ENCODE results near the gene ALDOA. TPM values are rescaled to one million over a fixed set of nuclear protein-coding genes. Genes with fewer than 3 reads are reported as not detected.

ALDOA gene
- total RNA-seq, 2 donors from 2014 or later: 884 to 943 TPM

DNA sequence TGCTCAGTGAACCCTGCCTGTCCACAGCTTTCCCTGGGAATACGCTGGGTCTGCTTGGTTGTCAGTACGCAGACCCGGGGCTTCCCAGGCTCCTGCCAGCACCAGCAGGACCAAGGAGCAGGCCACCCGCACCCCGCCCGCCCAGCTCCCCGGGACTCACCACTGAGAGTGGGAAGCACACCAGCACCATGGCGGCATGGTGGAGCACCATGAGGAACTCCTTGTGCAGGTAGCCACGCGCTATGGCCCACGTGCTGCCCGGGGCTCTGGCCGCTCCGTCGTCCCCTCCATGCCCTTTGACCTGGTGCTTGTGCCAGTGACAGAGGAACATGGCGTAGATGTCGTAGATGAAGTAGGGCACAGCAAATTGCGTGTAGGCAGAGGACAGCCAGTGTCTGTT, 39.1 kb upstream of the ALDOA start:
- H3K4me3 ChIP-seq: no peak overlapping the region
- peaks cover 5% of the 10 kb centered on the region for H3K4me1 ChIP-seq (replicated peaks)
- peaks cover 12% of the 10 kb centered on the region for H3K27me3 ChIP-seq (replicated peaks; ENCODE audit: insufficient read depth)
- WGBS: 88% methylated on average over 15 of the region's 18 CpGs
- intact Hi-C loops (cut with DNase I): loop anchor here (10.0 kb wide), 1 partner anchor 332 kb away; no protein-coding TSS in a partner anchor
- H3K36me3 ChIP-seq: no peaks in the 10 kb centered on the region
- no peak overlapping the region for H3K27ac ChIP-seq
- no peaks in the 10 kb centered on the region for H3K9me3 ChIP-seq
- DNase-seq (ENCODE audit: low spot score): no peak
- no peak for TF ChIP-seq CTCF (IDR thresholded peaks at IDR 0.05)

DNA sequence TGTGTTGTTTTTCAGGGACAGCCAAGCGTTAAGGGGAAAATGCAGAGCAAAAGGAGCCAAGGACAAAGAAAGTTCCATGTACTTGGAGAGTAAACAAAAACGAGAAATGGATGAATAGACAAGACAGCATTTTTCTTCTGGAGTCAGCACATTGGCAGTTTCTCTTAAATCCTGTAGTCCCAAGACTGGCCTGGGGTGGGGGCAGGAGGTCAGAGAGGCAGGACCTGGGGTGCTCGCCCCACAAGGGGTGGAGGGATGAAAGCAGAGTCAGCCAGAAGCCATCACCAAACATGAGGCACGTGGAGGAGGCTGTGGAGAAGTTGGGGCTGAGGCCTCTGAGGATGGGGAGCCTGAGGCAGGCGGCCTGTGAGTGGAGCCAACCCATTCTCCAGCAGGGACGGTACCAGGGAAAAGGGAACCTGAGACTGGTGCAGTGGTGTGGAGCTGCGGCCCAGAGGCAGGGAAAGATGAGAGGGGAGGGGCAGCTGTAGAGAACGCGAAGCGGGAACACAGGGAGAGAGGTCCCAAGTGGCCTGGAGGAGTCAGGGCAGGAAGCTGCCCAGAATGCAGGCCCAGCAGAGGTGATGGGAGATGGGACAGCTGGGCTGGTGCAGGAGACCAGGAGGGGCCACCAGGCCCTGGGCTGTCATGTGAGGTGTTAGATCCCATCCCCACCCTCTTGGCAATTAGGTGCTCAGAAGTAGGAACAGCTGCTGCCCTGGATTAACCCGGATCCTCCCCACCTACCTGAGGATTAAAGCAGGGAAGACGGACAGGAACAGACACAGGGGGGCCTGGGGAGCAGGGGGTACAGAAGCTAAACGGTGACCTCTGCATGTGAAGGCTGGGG, 37.7 kb upstream of the ALDOA start:
- no peak for TF ChIP-seq POLR2AphosphoS5 (IDR thresholded peaks at IDR 0.05)
- DNase-seq (ENCODE audit: low spot score): no peak
- H3K9me3 ChIP-seq: no peaks in the 10 kb centered on the region
- H3K4me1 ChIP-seq (replicated peaks): peaks cover 5% of the 10 kb centered on the region
- intact Hi-C loops (cut with DNase I): loop anchor here (10.0 kb wide), 1 partner anchor 333 kb away; no protein-coding TSS in a partner anchor
- peaks cover 13% of the 10 kb centered on the region for H3K27me3 ChIP-seq (replicated peaks; ENCODE audit: insufficient read depth)
- H3K27ac ChIP-seq: no peak overlapping the region
- WGBS: 46% methylated on average over 13 of the region's 13 CpGs
- no peak overlapping the region for H3K4me3 ChIP-seq
- no peaks in the 10 kb centered on the region for H3K36me3 ChIP-seq

DNA sequence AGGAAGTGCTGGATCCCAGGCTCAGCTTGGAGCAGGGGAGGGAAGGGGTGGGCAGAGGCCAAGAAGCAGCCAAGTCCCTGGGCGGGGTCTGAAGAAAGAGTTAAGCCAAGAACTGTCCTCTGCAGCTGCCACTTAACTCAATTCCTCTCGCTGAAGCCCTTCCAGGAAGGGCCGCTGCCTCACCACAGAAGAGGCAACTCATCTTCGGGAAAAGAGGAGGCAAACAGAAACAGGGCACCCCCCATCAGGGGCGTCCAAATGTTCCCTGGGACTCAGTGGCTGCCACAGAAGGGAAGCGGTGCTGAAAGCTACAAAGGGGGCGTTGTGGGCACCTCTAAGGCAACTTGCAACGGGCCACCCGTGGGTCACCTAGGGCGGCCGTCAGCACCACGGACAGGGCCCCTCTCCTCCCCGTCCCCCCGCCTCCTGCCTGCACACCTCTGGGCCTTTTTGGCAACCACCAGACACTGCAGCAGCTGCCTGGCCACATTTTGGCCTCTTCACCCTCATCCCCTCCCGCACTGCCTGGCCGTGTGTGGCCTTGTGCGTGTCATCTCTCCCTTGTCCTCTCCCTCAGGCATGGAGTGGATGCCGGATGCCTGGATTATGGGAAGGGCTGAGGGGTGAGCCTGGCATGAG, 37.0 kb upstream of the ALDOA start:
- WGBS: 11% methylated on average over 18 of the region's 18 CpGs
- no peak for DNase-seq (ENCODE audit: low spot score)

DNA sequence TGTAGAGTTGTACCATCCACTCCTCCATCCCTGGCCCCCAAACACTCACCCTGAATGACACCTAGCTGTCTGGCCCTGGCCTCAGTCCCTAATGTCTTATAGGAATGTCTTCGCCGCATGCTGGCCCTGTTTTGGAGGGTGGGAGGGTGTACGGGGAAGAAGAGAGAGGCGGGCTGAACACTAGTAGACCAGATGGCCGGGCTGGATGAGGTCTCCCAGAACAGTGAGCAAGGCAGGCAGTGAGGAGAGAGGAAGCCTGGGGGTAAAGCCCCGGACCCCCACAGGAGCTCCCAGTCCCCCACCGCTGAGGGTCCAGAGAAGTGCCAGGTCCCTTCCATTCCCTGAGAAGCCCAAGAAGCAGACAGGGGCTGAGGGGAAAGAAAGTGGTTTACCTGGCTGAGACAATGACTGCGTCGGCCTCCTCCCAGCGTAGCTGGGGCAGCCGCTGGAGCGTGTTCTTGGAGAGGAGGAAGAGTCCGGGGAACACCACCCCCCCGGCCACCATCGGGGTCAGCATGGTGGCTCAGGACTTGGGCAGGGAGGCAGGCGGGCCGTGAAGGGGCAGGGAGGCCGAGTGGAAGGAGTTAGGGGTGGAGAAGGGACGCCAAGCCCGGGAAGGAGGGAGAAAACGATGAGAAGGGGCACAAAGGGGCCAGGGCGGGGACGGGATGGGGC, 35.4 kb upstream of the ALDOA start:
- Histone ChIP-seq H3K4me1 (replicated peaks) (peaks cover 5% of the 10 kb centered on the region), H3K27me3 (replicated peaks; ENCODE audit: insufficient read depth) (peaks cover 13% of the 10 kb centered on the region), H3K4me3 (no peak overlapping the region), H3K27ac (no peak overlapping the region), H3K9me3 (no peaks in the 10 kb centered on the region), H3K36me3 (no peaks in the 10 kb centered on the region)
- TF ChIP-seq POLR2AphosphoS5 (IDR thresholded peaks at IDR 0.05): no peak
- TF ChIP-seq POLR2A (IDR thresholded peaks at IDR 0.05): no peak
- TF ChIP-seq CTCF (IDR thresholded peaks at IDR 0.05): no peak
- WGBS: 26% methylated on average over 23 of the region's 23 CpGs
- no peak for DNase-seq (ENCODE audit: low spot score)
- intact Hi-C loops (cut with DNase I): no loop called here

More for the DNA sequence above, 37.0 kb upstream of the ALDOA start:
- no peak for TF ChIP-seq POLR2AphosphoS5 (IDR thresholded peaks at IDR 0.05)
- no peaks in the 10 kb centered on the region for H3K9me3 ChIP-seq
- intact Hi-C loops (cut with DNase I): loop anchor here (10.0 kb wide), 1 partner anchor 334 kb away; no protein-coding TSS in a partner anchor
- H3K4me3 ChIP-seq: no peak overlapping the region
- H3K4me1 ChIP-seq (replicated peaks): peaks cover 5% of the 10 kb centered on the region
- H3K27me3 ChIP-seq (replicated peaks; ENCODE audit: insufficient read depth): peaks cover 13% of the 10 kb centered on the region
- H3K27ac ChIP-seq: no peak overlapping the region
- H3K36me3 ChIP-seq: no peaks in the 10 kb centered on the region

GRCh38 chr16:30030841-30031413, 34.6 kb upstream of the ALDOA start, which contains the start of gene TLCD3B:
Gene TLCD3B (minus strand): TSS chr16:30031271. CDS start chr16:30030527, 744 bp downstream.
- Histone ChIP-seq H3K36me3 (no peaks in the 10 kb centered on the region), H3K27ac (no peak within 1 kb of the TSS), H3K4me1 (replicated peaks) (peaks cover 5% of the 10 kb centered on the region), H3K4me3 (no peak within 1 kb of the TSS), H3K9me3 (no peaks in the 10 kb centered on the region), H3K27me3 (replicated peaks; ENCODE audit: insufficient read depth) (peaks cover 13% of the 10 kb centered on the region)
- DNase-seq (ENCODE audit: low spot score): no peak
- intact Hi-C loops (cut with DNase I): no loop called here
- 1% methylated on average over 26 of the region's 27 CpGs for WGBS
- TF ChIP-seq POLR2A (IDR thresholded peaks at IDR 0.05) (no peak), CTCF (IDR thresholded peaks at IDR 0.05) (no peak), POLR2AphosphoS5 (IDR thresholded peaks at IDR 0.05) (no peak)
